Upper lobe of left lung (tissue), 6 donors: Measurements from ENCODE around the gene TTC33. TPM values are rescaled to one million over a fixed set of nuclear protein-coding genes. Genes with fewer than 3 reads are reported as not detected.
A peak's percentile ranks its signal among the peaks of the same experiment; 100 is the strongest.

Experiments
- ATAC-seq, 2 donors: fragments of 200-7000 bp; cut with Tn5 transposase; one replicate each; pipeline ENCODE4 v1.9.1; 2022; ENCODE audit warnings: mild to moderate bottlenecking in 2 of 2, moderate library complexity in 2 of 2; ENCODE audit not compliant: low FRiP score in 2 of 2
- DNase-seq, 2 donors: peaks; one replicate each; pipeline ENCODE4 v3.0.0-alpha.2; 2019 to 2020
- H3K27ac ChIP-seq, 4 donors: fragments of 200-600 bp; sonication (generic); one replicate each; pipeline ENCODE4 v1.5.1; 2016 to 2019
- H3K27me3 ChIP-seq, 4 donors: fragments of 200-600 bp; sonication (generic); one replicate each; pipeline ENCODE4 v1.5.1; 2017 to 2019
- H3K36me3 ChIP-seq, 4 donors: fragments of 200-600 bp; sonication (generic); one replicate each; pipeline ENCODE4 v1.5.1; 2016 to 2019
- H3K4me1 ChIP-seq, 4 donors: fragments of 200-600 bp; sonication (generic); one replicate each; pipeline ENCODE4 v1.5.1; 2018 to 2019
- H3K4me3 ChIP-seq, 4 donors: fragments of 200-600 bp; sonication (generic); one replicate each; pipeline ENCODE4 v1.5.1; 2017 to 2019; ENCODE audit warnings: mild to moderate bottlenecking in 2 of 4, moderate library complexity in 1 of 4
- H3K9me3 ChIP-seq, 4 donors: fragments of 200-600 bp; sonication (generic); one replicate each; pipeline ENCODE4 v1.5.1; 2018 to 2019
- EP300 ChIP-seq, 4 donors: sonication (generic); formaldehyde crosslinking; IDR thresholded peaks; one replicate each; pipeline ENCODE4 v1.5.1; 2017; ENCODE audit warnings: antibody characterized with exemption in 4 of 4, control low read depth in 2 of 4
- POLR2A ChIP-seq, 4 donors: fragments of 450-650 bp; IDR thresholded peaks; one replicate each; pipeline ENCODE4 v1.5.1; 2016 to 2017; ENCODE audit warnings: antibody characterized with exemption in 4 of 4, mild to moderate bottlenecking in 2 of 4
- POLR2AphosphoS5 ChIP-seq, 2 donors: sonication (generic); formaldehyde crosslinking; IDR thresholded peaks; one replicate each; pipeline ENCODE4 v1.5.1; 2017; ENCODE audit warnings: antibody characterized with exemption in 2 of 2
- WGBS, 2 donors: methylation state at CpG; one replicate each; pipeline ENCODE4 v1.1.5; 2017 to 2018; 5-methylcytosine and 5-hydroxymethylcytosine counted together
- total RNA-seq, 6 donors: library from RNA; depleted of rRNA in 4 of 6; stranded (reverse); fragments of >200 nt in 4 of 6; gene quantifications; one replicate each; pipeline versions ENCODE4 v1.1.0 to v1.2.1, GENCODE V29; 2016 to 2021
- TF ChIP-seq, protein P1 (sequence below), 6 experiments: fragments of 450-650 bp in 4 of 6; fragments of 200-600 bp in 2 of 6; sonication (generic) in 2 of 6; IDR thresholded peaks; one replicate each; pipeline ENCODE4 v1.5.1; 2016 to 2019; ENCODE audit warnings: antibody characterized with exemption in 6 of 6
- donor health status: DM: no; HTN: no; CAD: no; lungs with moderate emphysema.
- donor health status: DM: no; HTN: yes; CAD: no; lungs with severe emphysema.

Gene TTC33
- total RNA-seq, 6 donors from 2014 or later = 13.4 to 34.1 (median 17.1) TPM

DNA sequence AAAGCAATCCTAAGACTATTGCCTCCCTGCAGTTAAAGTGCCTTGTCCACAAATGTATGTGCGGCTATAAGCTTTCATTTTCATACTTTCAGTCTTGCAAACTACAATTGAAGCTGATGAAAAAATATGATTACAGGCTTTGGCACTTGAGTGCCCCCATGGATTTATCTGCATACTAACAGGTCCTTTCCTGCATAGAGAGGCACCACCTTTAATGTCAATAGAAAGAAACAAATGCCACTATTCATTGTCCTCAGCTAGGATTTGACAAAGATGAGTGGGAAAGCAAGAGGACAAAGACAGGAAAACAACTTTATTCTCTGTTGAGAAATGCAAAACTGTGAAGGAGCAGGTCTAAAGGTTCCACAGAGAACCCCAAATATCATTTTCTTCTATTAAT is 201.7 kb downstream of the TTC33 start:
- TF ChIP-seq, protein P1, sequence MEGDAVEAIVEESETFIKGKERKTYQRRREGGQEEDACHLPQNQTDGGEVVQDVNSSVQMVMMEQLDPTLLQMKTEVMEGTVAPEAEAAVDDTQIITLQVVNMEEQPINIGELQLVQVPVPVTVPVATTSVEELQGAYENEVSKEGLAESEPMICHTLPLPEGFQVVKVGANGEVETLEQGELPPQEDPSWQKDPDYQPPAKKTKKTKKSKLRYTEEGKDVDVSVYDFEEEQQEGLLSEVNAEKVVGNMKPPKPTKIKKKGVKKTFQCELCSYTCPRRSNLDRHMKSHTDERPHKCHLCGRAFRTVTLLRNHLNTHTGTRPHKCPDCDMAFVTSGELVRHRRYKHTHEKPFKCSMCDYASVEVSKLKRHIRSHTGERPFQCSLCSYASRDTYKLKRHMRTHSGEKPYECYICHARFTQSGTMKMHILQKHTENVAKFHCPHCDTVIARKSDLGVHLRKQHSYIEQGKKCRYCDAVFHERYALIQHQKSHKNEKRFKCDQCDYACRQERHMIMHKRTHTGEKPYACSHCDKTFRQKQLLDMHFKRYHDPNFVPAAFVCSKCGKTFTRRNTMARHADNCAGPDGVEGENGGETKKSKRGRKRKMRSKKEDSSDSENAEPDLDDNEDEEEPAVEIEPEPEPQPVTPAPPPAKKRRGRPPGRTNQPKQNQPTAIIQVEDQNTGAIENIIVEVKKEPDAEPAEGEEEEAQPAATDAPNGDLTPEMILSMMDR (IDR thresholded peaks at IDR 0.05) = no peak
- no peak for TF ChIP-seq EP300 (IDR thresholded peaks at IDR 0.05)
- TF ChIP-seq POLR2AphosphoS5 (IDR thresholded peaks at IDR 0.05) = no peak
- no peak for TF ChIP-seq POLR2A (IDR thresholded peaks at IDR 0.05)
- Histone ChIP-seq H3K4me1 (peaks cover 10 to 16% (median 13%) of the 10 kb centered on the region in 4 donors), H3K4me3 (no peak overlapping the region), H3K36me3 (no peaks in the 10 kb centered on the region), H3K27ac (no peak overlapping the region), H3K27me3 (no peaks in the 10 kb centered on the region), H3K9me3 (no peaks in the 10 kb centered on the region)
- ATAC-seq = no peak
- WGBS, 2 donors = 76 to 85% methylated on average over 1 of the region's 1 CpG
- no peak for DNase-seq

DNA sequence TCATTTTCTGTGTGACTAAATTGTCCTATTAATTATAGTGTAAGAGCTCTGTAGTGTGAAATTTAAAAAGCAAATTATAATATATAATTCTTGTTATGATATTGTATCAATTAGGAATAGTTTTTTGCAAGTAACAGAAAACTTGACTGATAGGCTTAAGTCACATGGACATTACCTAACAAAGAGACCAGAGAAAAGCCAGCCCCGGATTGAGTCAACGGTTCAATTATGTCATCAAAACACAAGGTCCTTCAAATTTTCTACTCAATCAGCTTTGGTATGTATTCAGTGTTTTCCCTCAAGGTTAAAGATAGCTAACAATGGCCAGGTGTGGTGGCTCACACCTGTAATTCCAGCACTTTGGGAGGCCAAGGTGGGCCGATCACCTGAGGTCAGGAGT is 202.8 kb downstream of the TTC33 start:
- no peak for DNase-seq
- peaks cover 11 to 16% (median 14%) of the 10 kb centered on the region in 4 donors for H3K4me1 ChIP-seq
- WGBS, 2 donors = 68 to 81% methylated on average over 2 to 3 of the region's 3 CpGs
- no peak overlapping the region for H3K4me3 ChIP-seq
- TF ChIP-seq, protein P1 (IDR thresholded peaks at IDR 0.05) = no peak
- TF ChIP-seq POLR2AphosphoS5 (IDR thresholded peaks at IDR 0.05) (no peak), EP300 (IDR thresholded peaks at IDR 0.05) (no peak)
- H3K27ac ChIP-seq = no peak overlapping the region
- no peaks in the 10 kb centered on the region for H3K36me3 ChIP-seq
- H3K27me3 ChIP-seq = no peaks in the 10 kb centered on the region
- no peaks in the 10 kb centered on the region for H3K9me3 ChIP-seq
- no peak for ATAC-seq

DNA sequence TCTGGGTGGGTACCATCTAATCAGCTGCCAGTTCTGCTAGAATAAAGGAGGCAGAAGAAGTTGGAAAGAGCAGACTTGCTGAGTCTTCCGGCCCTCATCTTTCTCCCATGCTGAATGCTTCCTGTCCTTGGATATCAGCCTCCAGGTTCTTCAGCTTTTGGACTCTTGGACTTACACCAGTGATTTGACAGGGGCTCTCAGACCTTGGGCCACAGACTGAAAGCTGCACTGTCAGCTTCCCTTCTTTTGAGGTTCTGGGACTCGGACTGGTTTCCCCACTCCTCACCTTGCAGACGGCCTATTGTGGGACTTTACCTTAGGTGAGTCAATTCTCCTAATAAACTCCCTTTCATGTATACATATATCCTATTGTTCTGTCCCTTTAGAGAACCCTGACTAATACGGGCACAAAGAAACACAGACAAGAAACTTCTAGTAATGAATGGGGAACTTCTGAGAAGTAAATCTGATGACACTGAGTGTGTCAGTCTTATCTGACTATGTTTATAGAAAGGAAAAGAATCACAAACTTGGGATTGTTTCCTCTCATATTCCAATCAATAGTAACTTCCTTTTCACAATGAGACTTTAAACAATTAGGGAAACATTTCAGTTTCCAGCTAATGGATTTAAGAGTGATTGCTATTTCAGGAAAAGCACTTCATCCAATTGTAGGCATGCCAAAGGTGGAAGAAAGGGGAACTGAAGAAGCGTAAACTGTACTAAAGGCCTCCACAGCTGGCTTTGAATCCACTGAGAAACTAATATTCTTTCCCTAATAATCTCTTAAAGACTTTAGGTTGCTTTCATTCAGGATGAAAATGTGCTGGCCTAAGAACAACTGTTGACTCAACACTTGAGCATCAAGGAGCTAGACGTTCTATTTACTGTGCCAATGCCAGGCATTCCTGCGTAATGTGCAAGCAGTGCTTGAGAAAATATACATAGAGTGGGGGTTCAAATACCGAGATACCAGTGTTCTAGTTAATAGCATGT is 204.0 kb downstream of the TTC33 start:
- 49 to 59% methylated on average over 8 of the region's 8 CpGs for WGBS, 2 donors
- Histone ChIP-seq H3K4me1 (peaks cover 11 to 16% (median 14%) of the 10 kb centered on the region in 4 donors), H3K27me3 (no peaks in the 10 kb centered on the region), H3K27ac (peak overlapping the region in 3 of 4 donors; percentile 22 to 57 (median 37)), H3K4me3 (no peak overlapping the region), H3K36me3 (no peaks in the 10 kb centered on the region), H3K9me3 (no peaks in the 10 kb centered on the region)
- TF ChIP-seq, protein P1 (IDR thresholded peaks at IDR 0.05) = no peak
- TF ChIP-seq POLR2AphosphoS5 (IDR thresholded peaks at IDR 0.05) (peak in 1 of 2 donors; percentile 25), EP300 (IDR thresholded peaks at IDR 0.05) (peak in 1 of 4 donors; percentile 79)
- peak in 1 of 2 donors; percentile 54 for DNase-seq
- ATAC-seq = peak; percentile 74 to 85

DNA sequence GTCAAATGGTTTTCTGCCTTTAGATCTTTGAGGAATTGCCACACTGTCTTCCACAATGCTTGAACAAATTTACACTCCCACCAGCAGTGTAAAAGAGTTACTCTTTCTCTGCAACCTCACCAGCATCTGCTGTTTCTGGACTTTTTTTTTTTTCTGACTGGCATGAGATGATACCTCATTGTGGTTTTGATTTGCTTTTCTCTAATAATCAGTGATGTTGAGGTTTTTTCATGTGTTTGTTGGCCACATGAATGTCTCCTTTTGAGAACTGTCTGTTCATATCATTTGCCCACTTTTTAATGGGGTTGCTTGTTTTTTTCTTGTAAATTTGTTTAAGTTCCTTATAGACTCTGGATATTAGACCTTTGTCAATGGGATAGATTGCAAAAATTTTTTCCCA is 205.3 kb downstream of the TTC33 start:
- no peak overlapping the region for H3K4me3 ChIP-seq
- no peaks in the 10 kb centered on the region for H3K27me3 ChIP-seq
- no peaks in the 10 kb centered on the region for H3K36me3 ChIP-seq
- DNase-seq (no peak), ATAC-seq (no peak)
- H3K4me1 ChIP-seq = peaks cover 11 to 16% (median 14%) of the 10 kb centered on the region in 4 donors
- no peaks in the 10 kb centered on the region for H3K9me3 ChIP-seq
- H3K27ac ChIP-seq = no peak overlapping the region
- TF ChIP-seq EP300 (IDR thresholded peaks at IDR 0.05) = no peak

DNA sequence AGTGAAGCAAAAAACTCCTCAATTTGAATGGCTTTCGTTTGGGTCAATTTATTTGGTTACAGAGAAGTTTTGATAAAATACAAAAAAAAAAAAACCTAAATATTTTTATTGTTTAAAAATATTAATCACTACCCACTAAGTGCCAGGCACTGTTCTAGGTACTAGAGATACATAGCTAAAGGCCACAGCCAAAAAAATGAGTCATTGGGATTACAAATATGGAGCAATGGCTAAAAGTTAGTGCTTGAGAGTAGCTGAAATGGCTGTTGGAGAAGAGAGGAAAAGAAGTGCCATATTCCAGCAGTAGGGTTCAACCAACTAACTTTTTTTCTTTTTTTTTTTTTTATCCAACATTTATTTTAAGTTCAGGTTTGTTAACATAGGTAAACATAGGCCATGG is 206.1 kb downstream of the TTC33 start:
- H3K36me3 ChIP-seq = no peaks in the 10 kb centered on the region
- DNase-seq (no peak), ATAC-seq (no peak)
- peaks cover 11 to 16% (median 14%) of the 10 kb centered on the region in 4 donors for H3K4me1 ChIP-seq
- H3K27ac ChIP-seq = no peak overlapping the region
- H3K27me3 ChIP-seq = no peaks in the 10 kb centered on the region
- WGBS, 2 donors = 0 to 53% methylated on average over 1 of the region's 1 CpG
- TF ChIP-seq POLR2A (IDR thresholded peaks at IDR 0.05) = no peak
- no peak for TF ChIP-seq EP300 (IDR thresholded peaks at IDR 0.05)
- TF ChIP-seq POLR2AphosphoS5 (IDR thresholded peaks at IDR 0.05) = no peak
- TF ChIP-seq, protein P1 (IDR thresholded peaks at IDR 0.05) = no peak
- no peak overlapping the region for H3K4me3 ChIP-seq
- H3K9me3 ChIP-seq = no peaks in the 10 kb centered on the region
